OCI-LY3 (cell line): ENCODE data around the gene AMDHD1.
A peak's percentile ranks its signal among the peaks of the same experiment; 100 is the strongest.

Experiments used
- H2AFZ ChIP-seq: fragments of 200-600, 300-600 bp; shearing (Covaris generic); 2 replicates; pipeline ENCODE4 v1.6.0; 2014; ENCODE audit warnings: antibody characterized with exemption, low read depth, low read length
- H3K27ac ChIP-seq: fragments of 200-600, 300-600 bp; sonication (generic); 2 replicates; pipeline ENCODE4 v1.5.1; 2014; ENCODE audit warnings: mild to moderate bottlenecking, low read length, moderate library complexity, mixed read lengths
- H3K27me3 ChIP-seq: fragments of 200-600, 300-600 bp; sonication (generic); 2 replicates; pipeline ENCODE4 v1.6.1; 2014; ENCODE audit warnings: low read depth, low read length, mixed read lengths
- H3K36me3 ChIP-seq: fragments of 200-600, 300-600 bp; sonication (generic); replicated peaks from 2 replicates; pipeline ENCODE3; 2014; ENCODE audit warnings: low read depth, low read length, mixed read lengths
- H3K4me1 ChIP-seq: fragments of 300-600, 200-600 bp; sonication (generic); 2 replicates; pipeline ENCODE4 v1.6.1; 2014; ENCODE audit warnings: low read length, mixed read lengths
- H3K4me2 ChIP-seq: fragments of 200-600, 300-600 bp; sonication (generic); 2 replicates; pipeline ENCODE4 v1.6.1; 2014; ENCODE audit warnings: low read length, mixed read lengths
- H3K4me3 ChIP-seq: fragments of 300-600, 200-600 bp; sonication (generic); 2 replicates; pipeline ENCODE4 v1.5.1; 2014; ENCODE audit warnings: antibody characterized with exemption, mild to moderate bottlenecking, low read length, moderate library complexity
- H3K79me2 ChIP-seq: fragments of 300-600, 200-600 bp; shearing (Covaris generic); 2 replicates; pipeline ENCODE4 v1.6.1; 2014; ENCODE audit warnings: mild to moderate bottlenecking, low read length, mixed read lengths
- H3K9ac ChIP-seq: fragments of 300-600, 200-600 bp; shearing (Covaris generic); 2 replicates; pipeline ENCODE4 v1.6.0; 2014; ENCODE audit warnings: mild to moderate bottlenecking, low read length, moderate library complexity
- H3K9me3 ChIP-seq: fragments of 200-600, 300-600 bp; shearing (Covaris generic); 2 replicates; pipeline ENCODE4 v1.6.1; 2014; ENCODE audit warnings: low read length, mixed read lengths; ENCODE audit not compliant: insufficient read depth
- H4K20me1 ChIP-seq: fragments of 200-600, 300-600 bp; sonication (generic); 2 replicates; pipeline ENCODE4 v1.6.1; 2016; ENCODE audit warnings: low read length, mixed read lengths; ENCODE audit not compliant: insufficient read depth
- EZH2phosphoT487 ChIP-seq: fragments of 200-600 bp; shearing (Covaris generic); IDR thresholded peaks from 2 replicates; pipeline ENCODE4 v1.6.1; 2018; ENCODE audit warnings: antibody characterized with exemption, mixed run types, low read depth
- TF ChIP-seq, protein P1 (sequence below): fragments of 200-600, 300-600 bp; sonication (generic); IDR thresholded peaks from 2 replicates; pipeline ENCODE4 v1.5.1; 2014; ENCODE audit warnings: antibody characterized with exemption, low read length, low read depth

Gene AMDHD1

GRCh38 chr12:95997911-95998510 lies 54.9 kb downstream of the AMDHD1 start:
- Histone ChIP-seq H4K20me1 (no peaks in the 10 kb centered on the region), H2AFZ (no peak overlapping the region), H3K9ac (no peak overlapping the region), H3K4me1 (peaks cover 5% of the 10 kb centered on the region), H3K79me2 (no peaks in the 10 kb centered on the region), H3K9me3 (no peaks in the 10 kb centered on the region), H3K27ac (no peak overlapping the region), H3K4me2 (no peak overlapping the region), H3K27me3 (no peaks in the 10 kb centered on the region), H3K36me3 (peaks cover 4% of the 10 kb centered on the region), H3K4me3 (no peak overlapping the region)
- TF ChIP-seq, protein P1, sequence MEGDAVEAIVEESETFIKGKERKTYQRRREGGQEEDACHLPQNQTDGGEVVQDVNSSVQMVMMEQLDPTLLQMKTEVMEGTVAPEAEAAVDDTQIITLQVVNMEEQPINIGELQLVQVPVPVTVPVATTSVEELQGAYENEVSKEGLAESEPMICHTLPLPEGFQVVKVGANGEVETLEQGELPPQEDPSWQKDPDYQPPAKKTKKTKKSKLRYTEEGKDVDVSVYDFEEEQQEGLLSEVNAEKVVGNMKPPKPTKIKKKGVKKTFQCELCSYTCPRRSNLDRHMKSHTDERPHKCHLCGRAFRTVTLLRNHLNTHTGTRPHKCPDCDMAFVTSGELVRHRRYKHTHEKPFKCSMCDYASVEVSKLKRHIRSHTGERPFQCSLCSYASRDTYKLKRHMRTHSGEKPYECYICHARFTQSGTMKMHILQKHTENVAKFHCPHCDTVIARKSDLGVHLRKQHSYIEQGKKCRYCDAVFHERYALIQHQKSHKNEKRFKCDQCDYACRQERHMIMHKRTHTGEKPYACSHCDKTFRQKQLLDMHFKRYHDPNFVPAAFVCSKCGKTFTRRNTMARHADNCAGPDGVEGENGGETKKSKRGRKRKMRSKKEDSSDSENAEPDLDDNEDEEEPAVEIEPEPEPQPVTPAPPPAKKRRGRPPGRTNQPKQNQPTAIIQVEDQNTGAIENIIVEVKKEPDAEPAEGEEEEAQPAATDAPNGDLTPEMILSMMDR, result no peak
- no peak for TF ChIP-seq EZH2phosphoT487

DNA sequence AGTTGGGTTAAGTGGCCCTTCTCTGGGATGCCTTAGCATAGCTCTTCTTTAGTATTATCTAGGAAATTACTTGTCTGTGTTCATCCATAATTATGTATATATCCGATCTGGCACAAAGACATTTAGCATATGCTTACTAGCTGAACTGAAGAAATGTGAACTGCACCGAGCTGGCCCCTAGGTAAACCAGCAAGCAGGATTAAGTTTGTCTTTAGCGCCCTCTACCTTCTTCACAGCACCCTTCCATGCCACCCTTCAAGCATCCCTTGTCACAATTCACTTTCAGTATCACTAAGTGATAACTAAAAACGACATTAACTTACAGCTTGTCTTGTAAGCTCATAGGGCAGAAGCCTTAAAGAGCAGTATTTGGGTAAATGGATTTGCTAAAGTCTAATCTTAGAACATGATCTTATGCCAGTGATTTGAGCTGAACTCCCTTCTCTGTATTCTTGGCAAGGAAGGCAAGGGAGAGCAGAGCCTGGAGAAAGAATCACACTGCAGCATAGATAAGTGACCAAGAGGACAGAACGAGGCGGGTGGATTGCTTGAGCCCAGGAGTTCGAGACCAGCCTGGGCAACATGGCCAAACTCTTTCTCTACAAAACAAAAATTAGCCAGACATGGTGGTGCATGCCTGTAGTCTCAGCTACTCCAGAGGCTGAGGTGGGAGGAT lies 55.6 kb downstream of the AMDHD1 start:
- TF ChIP-seq, protein P1, result peak; percentile 89
- no peak for TF ChIP-seq EZH2phosphoT487
- Histone ChIP-seq H2AFZ (no peak overlapping the region), H3K4me3 (no peak overlapping the region), H3K9ac (no peak overlapping the region), H3K4me1 (peaks cover 5% of the 10 kb centered on the region), H3K27ac (no peak overlapping the region), H3K27me3 (no peaks in the 10 kb centered on the region), H3K36me3 (peaks cover 4% of the 10 kb centered on the region), H4K20me1 (no peaks in the 10 kb centered on the region), H3K9me3 (no peaks in the 10 kb centered on the region), H3K79me2 (no peaks in the 10 kb centered on the region), H3K4me2 (no peak overlapping the region)

- Histone ChIP-seq H3K9me3 (no peaks in the 10 kb centered on the region), H3K79me2 (no peaks in the 10 kb centered on the region), H3K4me1 (peaks cover 5% of the 10 kb centered on the region), H3K9ac (no peak overlapping the region), H3K36me3 (peaks cover 4% of the 10 kb centered on the region), H3K4me3 (no peak overlapping the region), H3K27me3 (no peaks in the 10 kb centered on the region), H3K27ac (no peak overlapping the region), H2AFZ (no peak overlapping the region), H3K4me2 (no peak overlapping the region), H4K20me1 (no peaks in the 10 kb centered on the region)
- TF ChIP-seq EZH2phosphoT487, result no peak
- TF ChIP-seq, protein P1, result no peak
These were observed 56.4 kb downstream of the AMDHD1 start for GRCh38 chr12:95999484-95999883.

- H3K36me3 ChIP-seq, result peaks cover 8% of the 10 kb centered on the region
- TF ChIP-seq, protein P1, result no peak
- TF ChIP-seq EZH2phosphoT487, result no peak
- H3K27me3 ChIP-seq, result no peaks in the 10 kb centered on the region
- no peak overlapping the region for H3K9ac ChIP-seq
- no peaks in the 10 kb centered on the region for H4K20me1 ChIP-seq
- no peak overlapping the region for H3K4me3 ChIP-seq
- no peak overlapping the region for H3K4me2 ChIP-seq
- no peaks in the 10 kb centered on the region for H3K79me2 ChIP-seq
- no peak overlapping the region for H2AFZ ChIP-seq
- peaks cover 5% of the 10 kb centered on the region for H3K4me1 ChIP-seq
- no peak overlapping the region for H3K27ac ChIP-seq
- H3K9me3 ChIP-seq, result no peaks in the 10 kb centered on the region
These were observed 57.7 kb downstream of the AMDHD1 start for GRCh38 chr12:96000858-96001257.
